ENCODE measurements around the gene UNC13C. TPM values are rescaled to one million over a fixed set of nuclear protein-coding genes. Genes with fewer than 3 reads are reported as not detected.
"Not testable (repeated sequence)": the region's sequence is repeated elsewhere in the genome, so short reads cannot be mapped to it uniquely, and the experiment has no call there.

UNC13C gene
- total and polyA plus RNA-seq, 10 of the 15 experiments (the other 5 are each of a cell fraction or from before 2014, with no cell fraction given), result 9.9 to 81.3 (median 25.0) TPM

DNA sequence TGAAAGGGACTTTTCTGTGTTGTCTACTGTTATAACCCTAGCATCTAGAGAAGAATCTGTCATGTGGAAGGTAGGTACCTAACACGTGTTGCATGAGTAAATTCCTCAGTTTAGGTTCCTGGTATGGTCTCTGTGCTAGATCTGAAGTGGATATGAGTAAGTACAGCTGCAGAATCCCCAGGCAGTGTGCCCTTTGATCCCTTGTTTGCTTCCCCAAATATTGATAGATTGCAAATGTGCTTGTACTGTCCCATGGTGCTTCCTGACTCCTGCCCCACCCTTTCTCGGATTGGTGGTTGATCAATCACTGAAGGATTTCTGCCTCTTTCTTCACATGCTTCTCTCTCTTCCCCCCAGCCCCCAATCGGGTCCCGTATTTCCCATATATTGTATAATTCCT lies 450.4 kb downstream of the UNC13C start:
- 9% methylated on average over 4 of the region's 4 CpGs for WGBS (ENCODE audit: insufficient coverage, insufficient replicate concordance, low lambda C conversion rate, missing lambda C conversion rate)
- BruUV-seq (replicated peaks), result no TSS peak
- ChIA-PET SMC1A (ENCODE audit: uncharacterized antibody, unreplicated experiment) (interaction anchor here (0.8 kb wide), 1 partner anchor 11 kb away, joined by 3 read pairs; no protein-coding TSS in a partner anchor), CTCF (no interaction called here), RAD21 (ENCODE audit: unreplicated experiment) (no interaction called here), POLR2A (no interaction called here)
- no peak overlapping the region for H3K4me2 ChIP-seq (ENCODE audit: control insufficient read depth, insufficient read depth)
- FAIRE-seq, result no peak
- ATAC-seq, result no peak
- no peaks in the 10 kb centered on the region for H3K36me3 ChIP-seq (ENCODE audit: control insufficient read depth in 2 of 2, insufficient read depth in 2 of 2, low read length in 1 of 2)
- no peaks in the 10 kb centered on the region for H3K4me1 ChIP-seq (ENCODE audit: control insufficient read depth, insufficient read depth, low read length)
- H3K79me2 ChIP-seq (ENCODE audit: control insufficient read depth, insufficient read depth, low read length), result no peaks in the 10 kb centered on the region
- H2AFZ ChIP-seq (ENCODE audit: control insufficient read depth, low read depth, low read length), result no peak overlapping the region
- H3K9me3 ChIP-seq (replicated peaks; ENCODE audit: control insufficient read depth, insufficient read depth, low read length), result no peaks in the 10 kb centered on the region
- H3K27ac ChIP-seq (ENCODE audit: control insufficient read depth, insufficient read depth), result no peak overlapping the region
- no peak for DNase-seq (ENCODE audit: low read depth, low spot score)
- no peaks in the 10 kb centered on the region for H4K20me1 ChIP-seq (ENCODE audit: control insufficient read depth, insufficient read depth)
- TF ChIP-seq SREBF2 (IDR thresholded peaks at IDR 0.05; ENCODE audit: low read length) (no peak), POU2F2 (IDR thresholded peaks at IDR 0.05; ENCODE audit: borderline replicate concordance, low read depth, low read length) (no peak), SUZ12 (IDR thresholded peaks at IDR 0.05; ENCODE audit: unreplicated experiment) (no peak), NFIC (IDR thresholded peaks at IDR 0.05; ENCODE audit: low read depth, low read length) (no peak), EP300 (IDR thresholded peaks at IDR 0.05; ENCODE audit: borderline replicate concordance in 1 of 2, control insufficient read depth in 1 of 2, low read depth in 2 of 2, low read length in 2 of 2) (no peak), CEBPB (IDR thresholded peaks at IDR 0.05; ENCODE audit: borderline replicate concordance in 1 of 2, low read depth in 2 of 2, low read length in 2 of 2) (no peak), MYC (IDR thresholded peaks at IDR 0.05; ENCODE audit: insufficient read depth, insufficient read length, insufficient replicate concordance, low read length, severe bottlenecking) (no peak), ZNF622 (IDR thresholded peaks at IDR 0.05) (no peak)
- H3K4me3 ChIP-seq, result no peak overlapping the region
- no peaks in the 10 kb centered on the region for H3K27me3 ChIP-seq (replicated peaks in 1 of 2; ENCODE audit: control insufficient read depth in 2 of 2, insufficient read depth in 2 of 2, low read length in 1 of 2)
- intact Hi-C loops (cut with micrococcal nuclease; ENCODE audit: unreplicated experiment) (no loop called here), in situ Hi-C loops (cut with MboI) (no loop called here)
- H3K9ac ChIP-seq (ENCODE audit: control insufficient read depth, insufficient read depth, low read length), result no peak overlapping the region

DNA sequence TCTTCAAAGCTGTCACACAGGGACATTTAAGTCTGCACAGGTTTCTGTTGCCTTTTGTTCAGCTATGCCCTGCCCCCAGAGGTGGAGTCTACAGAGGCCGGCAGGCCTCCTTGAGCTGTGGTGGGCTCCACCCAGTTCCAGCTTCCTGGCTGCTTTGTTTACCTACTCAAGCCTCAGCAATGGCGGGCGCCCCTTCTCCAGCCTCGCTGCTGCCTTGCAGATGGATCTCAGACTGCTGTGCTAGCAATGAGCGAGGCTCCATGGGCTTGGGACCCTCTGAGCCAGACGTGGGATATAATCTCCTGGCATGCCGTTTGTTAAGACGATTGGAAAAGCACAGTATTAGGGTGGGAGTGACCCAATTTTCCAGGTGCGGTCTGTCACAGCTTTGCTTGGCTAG lies 472.0 kb downstream of the UNC13C start:
- intact Hi-C loops (cut with micrococcal nuclease; ENCODE audit: unreplicated experiment), result loop anchor here (10.0 kb wide), 1 partner anchor 65 kb away; no protein-coding TSS in a partner anchor
- H3K4me2 ChIP-seq (ENCODE audit: control insufficient read depth, insufficient read depth); H3K9ac ChIP-seq (ENCODE audit: control insufficient read depth, insufficient read depth, low read length); H3K36me3 ChIP-seq (ENCODE audit: control insufficient read depth in 2 of 2, insufficient read depth in 2 of 2, low read length in 1 of 2); H3K9me3 ChIP-seq (replicated peaks; ENCODE audit: control insufficient read depth, insufficient read depth, low read length); DNase-seq (ENCODE audit: low read depth, low spot score); SMC1A ChIA-PET (ENCODE audit: uncharacterized antibody, unreplicated experiment); RAD21 ChIA-PET (ENCODE audit: unreplicated experiment); H4K20me1 ChIP-seq (ENCODE audit: control insufficient read depth, insufficient read depth); in situ Hi-C loops (cut with MboI); FAIRE-seq; H2AFZ ChIP-seq (ENCODE audit: control insufficient read depth, low read depth, low read length); H3K27ac ChIP-seq (ENCODE audit: control insufficient read depth, insufficient read depth); CTCF ChIA-PET; H3K4me1 ChIP-seq (ENCODE audit: control insufficient read depth, insufficient read depth, low read length); BruUV-seq (replicated peaks); H3K27me3 ChIP-seq (replicated peaks in 1 of 2; ENCODE audit: control insufficient read depth in 2 of 2, insufficient read depth in 2 of 2, low read length in 1 of 2); ATAC-seq; POLR2A ChIA-PET; H3K79me2 ChIP-seq (ENCODE audit: control insufficient read depth, insufficient read depth, low read length); H3K4me3 ChIP-seq: not testable (repeated sequence)
- 50% methylated on average over 9 of the region's 9 CpGs for WGBS (ENCODE audit: insufficient coverage, insufficient replicate concordance, low lambda C conversion rate, missing lambda C conversion rate)

All from GM12878 (cell line).